GM12872 (cell line): ENCODE results near the gene INPP4B.

Experiments used
- CTCF ChIP-seq: IDR thresholded peaks from 3 replicates; pipeline ENCODE4 v1.5.1; 2011; ENCODE audit warnings: low read depth, mild to moderate bottlenecking, low read length, moderate library complexity; ENCODE audit not compliant: insufficient read depth

Gene INPP4B

GRCh38 chr4:142419712-142420111, 426.4 kb downstream of the INPP4B start:
- no peak for TF ChIP-seq CTCF

DNA sequence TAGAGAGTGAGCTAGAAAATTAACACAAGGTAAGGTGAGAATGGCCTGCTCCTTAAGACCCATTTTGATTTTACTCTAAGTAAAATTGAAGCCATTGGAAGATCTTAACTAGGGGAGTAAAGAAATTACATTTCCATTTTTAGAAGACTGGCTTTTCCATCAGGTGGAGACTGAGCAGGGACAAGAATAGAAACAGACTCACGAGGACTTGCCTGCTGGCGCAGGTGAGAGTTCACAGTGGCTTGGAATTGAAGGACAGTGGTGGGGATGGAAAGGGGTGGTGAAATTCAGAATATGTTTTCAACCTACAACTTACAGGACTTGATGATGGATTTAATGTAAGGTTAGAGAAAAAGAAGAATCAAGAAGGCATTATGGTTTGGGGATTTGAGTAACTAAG, 427.4 kb downstream of the INPP4B start:
- no peak for TF ChIP-seq CTCF

DNA sequence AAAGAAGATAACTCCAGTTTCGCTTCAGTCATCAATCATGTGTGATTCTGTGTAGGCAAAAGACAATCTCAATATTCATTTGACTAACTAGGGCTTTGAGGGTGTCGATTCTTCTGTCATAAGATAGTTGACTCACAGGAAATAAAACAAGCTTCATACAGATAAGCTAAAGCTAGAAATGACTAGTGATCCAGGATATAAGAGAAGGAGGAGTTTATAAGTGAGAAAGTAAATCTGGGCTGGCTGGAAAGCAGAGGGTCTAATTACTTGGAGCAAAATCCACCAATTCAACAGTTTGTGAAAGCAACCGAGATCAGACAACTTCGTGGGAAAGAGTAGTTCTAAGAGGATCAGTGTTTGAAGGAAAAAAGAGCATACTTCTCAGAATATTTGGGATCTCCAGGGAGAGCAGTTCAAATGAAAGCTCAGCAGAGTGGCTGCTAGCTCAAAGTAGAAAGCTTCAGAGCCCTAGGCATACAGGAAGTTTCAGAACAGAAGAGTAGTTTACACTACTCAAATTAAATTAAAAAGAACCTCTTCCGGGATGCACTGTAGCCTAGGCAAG, 429.3 kb downstream of the INPP4B start:
- no peak for TF ChIP-seq CTCF

GRCh38 chr4:142416121-142416520, 430.0 kb downstream of the INPP4B start:
- no peak for TF ChIP-seq CTCF

DNA sequence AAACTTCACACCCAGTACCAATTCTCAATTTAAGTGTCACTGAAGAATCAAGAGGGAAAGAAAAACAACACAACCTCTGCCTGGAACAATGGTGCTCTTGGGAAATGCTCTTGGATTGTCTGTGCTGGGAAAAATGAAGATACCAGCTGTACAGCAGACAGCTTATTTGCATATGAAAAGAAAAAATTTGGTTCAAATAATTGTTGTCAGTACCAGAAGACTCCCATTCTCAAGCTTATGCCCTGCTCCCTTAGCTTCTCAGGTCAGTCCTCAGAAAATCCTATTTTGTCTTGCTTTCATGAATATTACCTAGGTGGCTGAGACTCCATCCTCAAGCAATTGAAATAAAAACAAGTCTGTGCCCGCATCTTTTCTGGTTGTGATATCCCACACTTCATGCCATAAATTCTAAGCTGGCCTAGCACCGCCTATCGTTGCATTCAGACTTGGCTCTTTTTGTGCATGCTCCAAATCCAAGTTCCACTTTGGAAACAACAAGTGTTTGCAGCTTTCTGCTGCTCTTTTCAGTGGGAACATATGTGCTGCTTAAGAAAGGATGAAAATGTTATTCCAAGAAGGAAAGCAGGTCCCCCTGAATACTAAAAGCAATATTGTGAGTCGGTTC, 431.6 kb downstream of the INPP4B start:
- TF ChIP-seq CTCF = no peak

DNA sequence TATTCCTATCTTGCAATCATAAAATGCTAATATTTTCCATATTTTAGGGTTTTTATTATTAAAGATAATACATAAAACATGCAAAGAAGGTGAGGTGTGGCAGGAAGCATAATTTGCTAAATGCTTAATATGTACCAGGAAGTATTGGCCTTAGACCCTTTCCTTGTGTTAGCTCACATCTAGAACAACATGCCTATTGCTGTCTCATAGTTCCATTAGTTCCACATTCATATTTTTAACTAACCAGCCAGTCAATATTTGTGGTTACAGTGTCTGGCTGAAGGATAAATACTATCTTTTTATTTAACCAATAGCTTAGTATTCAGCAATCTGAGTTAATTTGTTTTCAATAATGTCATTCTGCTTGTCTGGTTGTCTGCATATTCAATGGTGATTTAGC, 432.6 kb downstream of the INPP4B start:
- TF ChIP-seq CTCF = no peak

DNA sequence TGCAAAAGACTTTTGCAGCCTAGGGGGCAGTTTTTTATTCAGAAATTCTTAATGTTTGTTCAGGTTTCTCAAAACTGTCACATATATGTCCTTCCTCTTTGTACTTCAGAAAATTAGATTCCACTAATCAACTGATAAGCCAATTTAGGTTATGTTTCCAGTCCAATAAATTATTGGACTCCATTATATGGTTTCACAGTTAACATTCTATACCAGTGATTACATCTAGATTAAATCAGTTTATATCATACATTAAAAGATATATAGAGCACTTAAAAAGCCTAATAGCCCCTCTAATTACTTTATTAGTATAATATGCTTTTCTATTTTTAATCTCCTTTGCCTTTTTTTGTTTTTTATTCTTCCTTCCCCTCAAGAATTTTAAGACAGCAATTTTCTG, 434.1 kb downstream of the INPP4B start:
- TF ChIP-seq CTCF = no peak
